HuH-7.5 (cell line): ENCODE measurements around the gene PTRHD1.
"Not testable (repeated sequence)": the region's sequence is repeated elsewhere in the genome, so short reads cannot be mapped to it uniquely, and the experiment has no call there.

Source experiments
- DNase-seq: peaks from one replicate; pipeline ENCODE4 v3.0.0; 2011; ENCODE audit warnings: low spot score

The PTRHD1 gene

DNA sequence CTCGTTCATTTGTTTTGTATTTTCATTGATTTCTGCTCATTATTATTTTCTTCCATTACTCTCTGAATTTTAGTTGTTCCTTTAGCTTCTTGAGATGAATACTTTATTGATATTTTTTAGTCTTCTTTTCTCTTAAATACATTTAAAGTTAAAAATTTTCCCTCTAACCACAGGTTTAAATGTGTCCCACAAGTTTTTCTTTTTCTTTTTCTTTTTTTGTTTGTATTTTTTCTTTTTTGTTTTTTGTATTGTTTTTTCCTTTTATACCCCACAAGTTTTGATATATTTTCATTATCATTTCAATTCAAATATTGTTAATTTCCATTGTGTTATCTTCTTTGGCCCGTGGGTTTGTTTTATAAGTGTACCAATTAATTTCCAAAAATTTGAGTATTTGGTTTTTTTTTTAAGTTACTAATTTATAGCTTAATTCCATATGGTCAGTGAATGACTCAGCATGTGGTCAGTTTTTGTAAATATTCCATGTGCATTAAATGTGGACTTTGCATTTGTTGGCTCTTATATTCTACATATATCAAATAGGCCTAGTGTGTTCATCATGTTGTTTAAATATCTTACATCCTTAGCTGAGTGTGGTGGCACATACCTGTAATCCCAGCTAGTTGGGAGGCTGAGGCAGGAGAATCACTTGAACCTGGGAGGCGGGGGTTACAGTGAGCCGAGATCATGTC is 16.3 kb upstream of the PTRHD1 start:
- no peak for DNase-seq

DNA sequence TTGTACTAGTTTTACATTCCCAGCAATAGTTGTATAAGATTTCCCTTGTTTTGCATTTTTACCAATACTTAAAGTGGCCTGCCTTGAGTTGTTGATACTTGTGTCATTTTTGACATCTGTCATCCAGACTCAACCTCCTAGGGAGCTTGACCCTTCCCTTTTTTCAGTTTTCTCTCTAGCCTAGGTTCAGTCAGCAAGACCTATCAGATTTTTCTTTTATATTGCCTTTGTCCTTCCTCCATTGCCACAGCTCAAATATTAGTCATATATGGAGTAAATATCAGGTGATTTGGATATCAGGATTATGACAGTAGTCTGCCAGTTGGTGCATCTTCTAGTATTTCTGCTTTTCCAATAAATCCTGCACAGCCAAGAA is 13.5 kb upstream of the PTRHD1 start:
- no peak for DNase-seq

DNA sequence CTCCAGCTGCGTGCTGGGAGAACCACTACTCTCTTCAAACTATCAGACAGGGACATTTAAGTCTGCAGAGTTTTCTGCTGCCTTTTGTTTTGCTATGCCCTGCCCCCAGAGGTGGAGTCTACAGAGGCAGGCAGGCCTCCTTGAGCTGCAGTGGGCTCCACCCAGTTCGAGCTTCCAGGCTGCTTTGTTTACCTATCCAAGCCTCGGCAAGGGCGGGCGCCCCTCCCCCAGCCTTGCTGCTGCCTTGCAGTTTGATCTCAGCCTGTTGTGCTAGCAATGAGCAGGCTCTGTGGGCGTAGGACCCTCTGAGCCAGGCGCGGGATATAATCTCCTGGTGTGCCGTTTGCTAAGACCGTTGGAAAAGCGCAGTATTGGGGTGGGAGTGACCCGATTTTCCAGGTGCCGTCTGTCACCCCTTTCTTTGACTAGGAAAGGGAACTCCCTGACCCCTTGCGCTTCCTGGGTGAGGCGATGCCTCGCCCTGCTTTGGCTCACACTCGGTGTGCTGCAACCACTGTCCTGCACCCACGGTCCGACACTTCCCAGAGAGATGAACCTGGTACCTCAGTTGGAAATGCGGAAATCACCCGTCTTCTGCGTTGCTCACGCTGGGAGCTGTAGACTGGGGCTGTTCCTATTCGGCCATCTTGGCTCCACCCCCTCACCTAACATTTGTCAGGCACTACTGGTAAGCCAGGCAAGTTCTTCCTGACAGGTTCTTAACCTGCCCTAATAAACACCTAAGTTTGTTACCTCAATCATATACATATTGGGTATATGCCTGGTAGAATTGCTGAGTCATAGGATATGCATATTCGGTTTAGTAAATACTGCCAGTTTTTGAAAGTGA is 12.8 kb upstream of the PTRHD1 start:
- not testable (repeated sequence) for DNase-seq

DNA sequence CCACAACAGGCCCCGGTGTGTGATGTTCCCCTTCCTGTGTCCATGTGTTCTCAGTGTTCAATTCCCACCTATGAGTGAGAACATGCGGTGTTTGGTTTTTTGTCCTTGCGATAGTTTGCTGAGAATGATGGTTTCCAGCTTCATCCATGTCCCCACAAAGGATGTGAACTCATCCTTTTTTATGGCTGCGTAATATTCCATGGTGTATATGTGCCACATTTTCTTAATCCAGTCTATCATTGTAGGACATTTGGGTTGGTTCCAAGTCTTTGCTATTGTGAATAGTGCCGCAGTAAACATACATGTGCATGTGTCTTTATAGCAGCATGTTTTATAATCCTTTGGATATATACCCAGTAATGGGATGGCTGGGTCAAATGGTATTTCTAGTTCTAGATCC is 7.3 kb upstream of the PTRHD1 start:
- not testable (repeated sequence) for DNase-seq

DNA sequence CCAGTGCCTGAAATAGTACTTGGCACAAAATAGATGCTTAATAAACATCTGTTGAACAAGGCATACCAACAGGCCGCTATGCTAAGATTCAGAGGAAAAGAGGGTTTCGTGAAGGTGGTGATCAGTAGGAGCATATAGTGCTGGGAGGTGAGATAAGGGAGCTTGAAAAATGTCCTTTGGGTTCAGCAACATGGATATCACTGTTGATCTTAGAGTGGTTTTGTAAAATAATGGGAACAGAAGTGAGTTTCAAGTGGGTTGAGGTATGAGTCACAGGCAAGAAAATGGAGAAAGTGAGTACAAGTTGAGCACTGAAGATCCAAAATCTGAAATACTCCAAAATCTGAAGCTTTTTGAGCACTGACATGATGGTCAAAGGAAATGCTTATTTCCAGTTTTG is 4.5 kb upstream of the PTRHD1 start:
- no peak for DNase-seq

DNA sequence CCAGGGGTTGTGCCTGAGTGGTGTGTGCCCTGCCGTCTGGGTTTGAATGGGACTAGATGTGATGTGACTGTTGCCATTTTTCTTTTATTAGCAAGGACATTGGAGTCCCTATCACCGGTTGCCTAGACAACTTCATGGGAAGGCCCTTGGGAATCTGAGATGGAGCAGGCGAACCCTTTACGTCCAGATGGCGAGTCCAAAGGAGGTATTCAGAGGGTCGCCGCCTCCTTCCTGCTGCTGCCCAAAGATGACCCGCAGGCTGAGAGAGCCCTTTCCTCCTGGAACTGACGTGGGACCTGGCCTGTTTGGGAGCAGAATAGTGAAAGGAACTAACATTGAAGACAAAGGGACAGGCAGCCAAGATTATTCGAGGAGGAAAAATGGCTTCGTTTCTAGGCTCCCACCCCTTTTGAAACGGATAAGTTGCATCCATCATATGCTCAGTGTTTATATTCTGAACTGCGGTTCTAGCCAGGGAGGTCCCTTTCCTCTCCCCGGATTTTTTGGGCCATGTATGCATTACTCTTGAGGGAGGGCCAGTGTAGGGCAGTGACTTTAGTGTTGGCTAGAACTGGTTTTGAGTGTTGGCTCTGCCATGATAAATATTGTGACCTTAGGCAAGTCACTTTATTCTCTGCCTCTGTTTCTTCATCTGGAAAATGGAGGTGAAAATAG is 707 bp upstream of the PTRHD1 start:
- peak; percentile 28 for DNase-seq

DNA sequence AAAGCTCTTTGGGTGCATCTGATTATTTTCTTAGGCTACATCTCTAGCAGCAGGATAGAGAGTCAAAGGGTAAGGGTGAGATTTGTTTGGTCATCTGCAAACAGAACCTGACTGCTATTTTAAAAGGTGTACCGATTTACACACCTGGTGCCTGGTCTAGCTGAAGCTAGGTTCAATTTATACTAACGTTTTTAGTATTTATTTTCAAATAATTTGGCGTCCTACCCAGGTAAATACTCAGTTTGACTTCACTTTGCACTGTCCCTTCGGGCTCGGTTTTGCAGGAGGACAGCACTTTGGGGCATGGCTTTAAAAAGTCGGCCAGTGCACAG is 683 bp downstream of the PTRHD1 start:
- DNase-seq = no peak

DNA sequence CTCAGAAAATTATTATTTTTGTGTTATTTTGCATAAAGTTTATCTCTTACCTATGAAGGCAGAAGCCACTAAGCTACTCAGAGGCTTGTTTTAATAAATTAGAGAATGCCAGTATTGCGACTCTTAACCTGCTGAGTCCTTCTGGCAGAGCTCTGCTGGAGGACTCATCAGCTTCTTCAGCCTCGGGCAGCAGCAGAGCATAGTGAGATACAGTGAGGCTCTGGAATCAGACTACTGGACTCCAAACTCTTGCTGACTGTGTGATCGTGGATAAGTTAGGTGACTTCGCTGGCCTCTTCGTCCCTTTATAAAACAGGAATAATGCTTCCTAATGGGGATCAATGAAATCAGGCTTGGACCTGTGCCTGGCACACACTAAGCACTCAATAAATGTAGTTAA is 1.7 kb downstream of the PTRHD1 start:
- no peak for DNase-seq

DNA sequence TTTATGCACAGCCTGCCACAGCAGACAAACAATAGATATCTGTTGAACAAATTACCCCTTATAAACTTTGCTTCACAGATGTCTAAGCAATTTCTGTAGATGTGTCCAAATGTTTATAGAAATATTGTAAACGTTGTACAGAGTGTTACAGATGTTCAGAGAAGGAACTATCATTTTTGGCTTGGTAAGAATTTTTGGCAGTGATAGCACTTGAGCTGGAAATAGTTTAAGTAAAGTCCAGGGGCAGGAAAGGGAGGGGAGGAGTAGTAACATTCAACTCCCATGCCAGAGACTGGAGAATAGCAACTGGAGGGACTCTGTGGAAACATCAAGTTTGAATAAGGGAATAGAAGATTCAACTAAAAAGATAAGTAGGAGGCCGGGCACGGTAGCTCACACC is 4.4 kb downstream of the PTRHD1 start:
- no peak for DNase-seq

DNA sequence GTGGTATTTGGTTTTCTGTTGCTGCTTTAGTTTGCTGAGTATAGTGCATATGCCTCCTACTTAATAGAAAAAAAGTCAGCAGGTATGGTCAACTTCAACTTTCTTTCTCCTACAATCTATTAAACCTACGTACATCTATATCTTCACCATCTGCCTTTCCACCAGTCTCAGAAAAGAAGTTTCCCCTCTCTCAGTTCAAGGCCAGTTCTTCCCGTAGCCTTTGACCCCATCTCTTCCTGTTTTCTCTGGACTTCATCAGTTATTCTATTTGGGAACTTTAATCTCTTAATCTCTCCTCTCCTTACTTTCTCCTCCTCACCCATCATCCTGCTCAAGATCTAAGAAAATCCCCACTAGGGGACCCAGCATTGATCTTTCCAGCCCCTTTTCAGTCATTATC is 5.7 kb downstream of the PTRHD1 start:
- no peak for DNase-seq

DNA sequence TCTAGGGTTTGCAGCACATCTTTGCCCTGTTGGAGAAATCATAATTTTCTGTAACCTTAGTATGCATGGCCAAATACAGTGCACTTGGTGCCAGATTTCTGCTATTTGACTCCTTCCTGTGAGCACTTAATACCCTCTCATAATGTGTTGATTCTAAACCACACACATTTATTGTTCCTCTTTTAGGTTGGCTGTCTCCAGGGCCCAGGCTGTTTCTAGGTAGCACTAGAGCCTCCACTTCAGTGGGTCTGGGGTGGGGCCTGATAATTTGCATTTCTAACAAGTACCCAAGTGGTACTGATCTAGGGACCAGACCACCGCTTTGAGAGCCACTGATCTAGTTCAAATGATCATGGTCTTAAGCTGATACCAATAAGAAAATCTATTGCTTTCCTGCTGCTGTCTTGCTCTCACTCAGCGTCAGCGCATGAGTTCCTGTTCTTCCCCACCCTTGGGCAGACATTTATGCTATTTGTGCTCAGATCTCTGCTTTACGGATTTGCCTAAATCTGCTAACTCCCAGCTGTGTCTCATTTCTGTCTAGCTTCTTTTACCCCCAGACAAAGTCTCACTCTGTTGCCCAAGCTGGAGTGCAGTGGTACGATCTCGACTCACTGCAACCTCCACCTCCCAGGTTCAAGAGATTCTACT is 7.4 kb downstream of the PTRHD1 start:
- DNase-seq = no peak

DNA sequence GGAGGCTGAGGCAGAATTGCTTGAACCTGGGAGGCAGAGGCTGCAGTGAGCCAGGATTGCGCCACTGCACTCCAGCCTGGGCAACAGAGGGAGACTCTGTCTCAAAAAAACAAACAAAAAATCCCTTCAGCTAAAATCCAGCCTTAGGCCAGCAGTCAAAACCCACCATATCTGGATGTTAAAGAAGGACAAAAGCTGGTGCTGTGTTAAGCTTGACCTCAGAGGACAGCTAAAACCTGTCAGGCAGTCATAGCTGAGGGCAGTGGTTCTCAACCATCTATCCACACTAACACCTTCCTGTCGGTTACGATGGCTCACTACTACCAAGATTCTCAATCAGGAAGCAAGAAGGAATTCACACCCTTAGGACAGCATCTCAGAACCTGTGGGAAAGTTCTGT is 9.6 kb downstream of the PTRHD1 start:
- DNase-seq = no peak

DNA sequence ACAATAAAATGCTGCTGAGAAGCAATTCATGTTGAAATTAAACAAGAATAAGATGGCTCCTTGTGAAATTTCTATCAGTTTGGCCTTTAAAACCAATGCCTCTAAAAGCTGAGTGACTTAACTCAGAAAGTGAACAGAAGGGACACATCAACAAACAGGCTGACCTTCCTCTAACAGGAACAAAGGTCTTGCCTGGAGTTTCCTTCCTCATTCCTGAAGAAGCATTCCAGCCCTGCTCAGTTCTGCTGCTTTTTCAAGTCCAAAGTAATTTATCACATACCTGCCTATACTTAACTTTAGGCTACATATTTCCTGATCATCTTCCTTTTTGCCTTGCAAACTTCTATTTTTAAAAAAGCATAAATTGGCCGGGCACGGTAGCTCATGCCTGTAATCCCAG is 14.1 kb downstream of the PTRHD1 start:
- DNase-seq = no peak

DNA sequence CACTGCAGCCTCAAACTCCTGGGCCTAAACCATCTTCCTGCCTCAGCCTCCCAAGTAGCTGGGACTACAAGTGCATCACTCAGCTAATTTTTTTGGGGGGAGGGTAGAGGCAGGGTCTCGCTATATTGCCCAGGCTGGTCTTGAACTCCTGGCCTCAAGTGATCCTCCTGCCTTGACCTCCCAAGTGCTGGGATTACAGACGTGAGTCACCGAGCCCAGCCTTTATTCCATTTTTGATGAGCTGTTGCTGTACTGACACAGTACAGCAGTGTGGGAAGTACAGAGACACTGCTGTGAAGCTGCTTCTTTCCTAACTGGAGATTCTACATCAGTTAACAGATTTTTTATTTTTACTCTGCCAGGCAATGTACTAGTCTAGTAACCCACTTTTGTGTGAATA is 18.8 kb downstream of the PTRHD1 start:
- no peak for DNase-seq

DNA sequence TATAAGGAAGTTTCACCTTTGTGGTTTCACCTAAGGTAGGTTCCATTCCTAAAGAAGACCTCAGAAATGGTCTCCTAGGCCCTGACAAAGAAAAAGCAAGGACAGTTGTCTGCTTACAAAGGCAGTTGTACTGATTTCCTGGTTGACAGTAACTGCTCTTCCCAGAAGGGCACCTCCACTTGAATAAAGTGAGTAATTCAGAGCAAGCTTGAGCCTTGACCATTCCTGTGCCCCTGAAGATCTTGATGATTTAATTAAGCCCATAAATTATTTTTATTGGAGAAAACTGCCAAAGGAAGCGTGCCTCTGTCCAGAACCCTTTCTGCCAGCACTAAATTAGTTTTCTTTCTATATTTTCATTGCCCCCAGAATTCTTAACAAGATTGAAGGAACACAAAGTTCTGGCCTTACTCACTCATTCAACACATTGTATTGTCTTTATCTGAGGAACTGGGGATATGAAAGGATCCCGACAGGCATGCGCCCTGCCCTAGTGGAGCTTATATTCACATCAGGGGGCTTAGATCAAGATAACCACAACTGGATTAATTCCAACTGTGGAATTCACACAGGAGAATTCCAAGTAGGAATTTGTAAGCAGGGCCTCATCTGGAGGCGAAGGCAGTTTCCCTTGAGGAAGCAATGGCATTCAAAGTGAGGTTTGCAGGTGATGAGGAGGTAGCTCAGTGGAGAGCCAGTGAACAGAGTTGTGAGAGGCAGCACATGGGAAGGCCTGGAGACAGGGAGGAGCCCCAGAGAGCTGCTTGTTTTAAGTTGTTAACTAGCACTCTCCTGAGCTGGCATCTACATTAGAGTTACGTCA is 21.2 kb downstream of the PTRHD1 start:
- no peak for DNase-seq

DNA sequence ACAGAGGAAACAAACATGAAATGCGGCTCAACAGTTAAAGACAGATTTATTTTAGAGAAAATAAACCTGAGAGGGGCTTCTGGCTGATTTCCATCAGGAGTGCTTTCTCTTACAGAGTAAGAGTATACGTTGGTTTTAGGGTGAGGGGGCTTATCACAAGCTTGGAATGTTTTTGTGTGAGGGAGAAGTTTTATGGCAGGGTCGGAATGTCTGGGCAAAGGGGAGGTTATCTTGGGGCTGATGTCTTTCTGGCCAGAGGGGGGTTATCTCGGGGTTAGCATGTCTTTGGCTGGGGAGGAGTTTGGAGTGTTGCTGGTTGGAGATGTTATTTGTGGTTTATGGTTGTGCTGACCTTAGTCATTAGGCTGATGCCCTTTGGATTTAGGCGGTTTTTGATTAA is 22.1 kb downstream of the PTRHD1 start:
- no peak for DNase-seq

DNA sequence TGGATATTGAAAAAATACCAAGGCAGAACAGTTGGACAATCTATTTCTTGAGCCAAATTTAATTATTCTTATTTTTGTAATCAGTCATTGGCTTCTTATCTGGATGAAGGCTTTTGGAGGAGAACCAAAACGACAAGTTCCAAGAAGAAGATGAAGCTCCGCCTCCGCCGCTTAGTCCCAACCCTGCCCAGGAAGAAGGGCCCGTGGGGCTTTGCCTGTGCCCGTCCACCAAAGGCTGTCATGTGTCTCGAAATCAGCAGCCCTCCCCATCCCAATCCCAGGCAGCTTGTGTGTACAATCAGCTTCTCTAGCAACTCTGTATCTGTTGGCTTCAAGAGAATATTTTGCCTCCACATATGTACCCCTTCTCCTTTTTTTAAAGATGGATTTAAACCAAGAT is 24.6 kb downstream of the PTRHD1 start:
- DNase-seq = no peak

DNA sequence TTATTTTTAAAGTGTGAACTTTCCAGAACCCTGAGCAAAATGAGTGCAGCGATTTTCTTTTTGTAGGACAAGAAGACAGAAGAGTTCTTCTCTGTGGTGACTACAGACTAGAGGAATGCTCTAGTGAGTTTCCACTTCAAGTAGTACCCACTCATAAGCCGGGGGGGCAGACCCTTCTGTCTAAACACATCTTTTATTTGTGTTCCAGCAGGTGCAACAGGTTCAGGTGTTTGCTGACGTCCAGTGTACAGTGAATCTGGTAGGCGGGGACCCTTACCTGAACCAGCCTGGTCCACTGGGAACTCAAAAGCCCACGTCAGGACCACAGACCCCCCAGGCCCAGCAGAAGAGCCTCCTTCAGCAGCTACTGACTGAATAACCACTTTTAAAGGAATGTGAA is 25.2 kb downstream of the PTRHD1 start:
- no peak for DNase-seq

DNA sequence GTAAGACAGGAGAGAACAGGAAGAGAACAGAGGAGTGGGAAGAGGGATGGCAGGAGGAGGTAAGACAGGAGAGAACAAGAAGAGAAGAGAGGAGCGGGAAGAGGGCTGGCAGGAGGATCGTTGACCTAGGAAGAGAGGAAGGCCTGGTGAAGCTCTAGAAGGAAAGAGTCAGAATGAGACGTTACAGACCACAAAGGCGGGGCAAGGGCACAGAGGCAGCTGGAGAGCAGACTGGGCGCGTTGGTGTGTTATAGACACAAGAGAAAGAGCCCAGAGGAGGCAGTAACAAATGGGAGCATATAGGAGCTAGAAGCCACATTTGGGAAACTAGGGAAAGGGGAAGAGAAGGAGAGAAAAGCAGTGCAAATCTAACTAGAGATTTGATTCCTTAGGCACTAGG is 26.6 kb downstream of the PTRHD1 start:
- DNase-seq = no peak

DNA sequence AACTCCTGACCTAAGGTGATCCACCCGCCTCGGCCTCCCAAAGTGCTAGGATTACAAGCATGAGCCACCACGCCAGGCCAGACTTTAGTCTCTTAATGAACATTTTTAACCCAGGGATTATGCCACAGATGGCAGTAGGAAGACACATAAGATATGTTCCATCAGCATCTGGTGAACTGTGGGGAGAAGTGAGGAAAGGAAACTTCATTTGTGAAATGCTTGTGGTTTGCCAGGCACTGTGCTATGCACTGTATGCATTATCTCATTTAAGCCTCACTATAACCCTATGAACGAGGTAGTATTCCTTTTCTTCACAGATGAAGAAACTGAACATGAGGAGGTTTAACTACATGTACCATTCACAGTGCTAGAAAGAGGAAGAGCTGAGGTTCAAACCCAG is 29.3 kb downstream of the PTRHD1 start:
- DNase-seq = no peak

DNA sequence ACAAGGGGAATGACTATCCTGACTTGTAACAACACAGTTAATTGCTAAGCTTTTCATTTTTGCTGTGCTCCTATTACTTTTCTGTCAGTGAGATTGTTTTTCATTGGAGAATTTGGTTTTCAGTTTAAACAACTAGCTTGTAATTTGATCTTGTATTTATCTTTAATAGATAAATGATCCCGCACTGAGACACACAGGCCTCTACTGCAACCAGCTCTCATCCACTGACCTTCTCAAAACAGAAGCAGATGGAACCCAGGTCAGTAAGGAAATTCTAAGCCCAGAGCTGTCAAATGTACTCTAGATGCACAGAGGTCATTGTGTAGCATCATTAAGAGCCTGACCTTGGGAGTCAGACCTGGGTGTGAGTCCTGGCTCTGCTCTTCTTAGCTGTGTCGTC is 30.7 kb downstream of the PTRHD1 start:
- no peak for DNase-seq

DNA sequence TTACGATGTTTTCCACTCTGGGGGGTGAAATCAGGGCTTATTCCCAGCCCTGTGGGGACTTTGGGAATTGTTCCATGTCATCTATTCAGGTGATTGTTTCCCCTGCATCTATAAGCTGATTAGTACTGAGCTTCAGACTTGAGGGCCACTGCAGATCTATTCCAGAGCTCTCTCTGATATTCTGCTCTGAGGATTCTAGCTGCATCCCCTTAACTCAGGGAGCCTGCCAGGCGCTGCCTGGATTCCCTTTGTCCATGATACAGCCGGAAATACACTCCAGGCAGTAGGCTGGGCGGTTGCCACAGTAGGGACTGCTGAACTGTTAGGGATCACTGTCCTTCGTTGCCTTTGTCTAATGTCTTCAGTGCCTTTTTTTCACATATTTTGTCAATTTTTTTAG is 31.3 kb downstream of the PTRHD1 start:
- no peak for DNase-seq
